ENCODE measurements around the gene OR13J1.

Gene OR13J1

GRCh38 chr9:35859990-35860339 is 10.2 kb downstream of the OR13J1 start:
- in situ Hi-C loops (cut with MboI; ENCODE audit: low sequenced_read_pairs), result no loop called here

GRCh38 chr9:35859310-35859989 is 10.8 kb downstream of the OR13J1 start:
- in situ Hi-C loops (cut with MboI; ENCODE audit: low sequenced_read_pairs), result no loop called here

DNA sequence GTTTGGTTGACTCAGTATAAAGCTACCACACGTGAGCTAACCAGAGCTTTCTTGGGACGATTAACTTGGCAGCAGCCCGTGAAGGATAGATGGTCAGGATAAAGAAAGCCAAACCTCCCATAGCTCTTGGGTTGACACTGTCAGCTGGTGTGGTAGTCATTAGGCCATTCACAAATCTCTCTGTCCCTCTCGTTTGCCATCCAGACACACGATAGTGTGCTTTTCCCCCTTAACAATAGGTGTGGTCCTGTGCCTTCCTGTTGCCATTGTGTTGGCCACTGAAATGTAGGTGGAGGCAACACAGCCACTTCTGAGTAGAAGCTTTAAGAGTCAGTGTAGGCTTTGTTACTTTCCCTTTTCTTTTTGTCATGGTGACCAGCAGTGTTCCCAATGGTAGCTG is 11.7 kb downstream of the OR13J1 start:
- in situ Hi-C loops (cut with MboI; ENCODE audit: low sequenced_read_pairs), result no loop called here

DNA sequence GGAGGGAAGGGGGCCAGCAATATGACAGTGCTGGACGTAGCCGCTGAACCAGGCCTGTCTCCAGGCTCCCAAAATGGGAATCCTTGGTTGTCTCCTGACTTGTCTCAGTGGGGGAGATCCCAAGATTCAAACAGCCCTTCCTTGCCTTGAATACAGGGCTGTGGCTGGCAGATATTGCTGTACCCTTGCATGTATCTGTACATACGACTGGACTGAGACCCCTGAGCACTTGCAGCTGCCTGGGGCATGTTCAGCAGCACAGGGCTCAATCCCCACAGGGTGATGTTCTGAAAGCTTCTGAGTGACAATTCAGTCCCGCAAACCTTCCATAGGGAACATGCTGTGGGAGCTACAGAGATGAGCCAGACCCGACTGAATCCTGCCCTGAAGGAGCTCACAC is 13.3 kb downstream of the OR13J1 start:
- in situ Hi-C loops (cut with MboI; ENCODE audit: low sequenced_read_pairs), result no loop called here

GRCh38 chr9:35856206-35856605 is 14.0 kb downstream of the OR13J1 start:
- in situ Hi-C loops (cut with MboI; ENCODE audit: low sequenced_read_pairs), result no loop called here

- in situ Hi-C loops (cut with MboI; ENCODE audit: low sequenced_read_pairs), result no loop called here
These were observed 16.0 kb downstream of the OR13J1 start for GRCh38 chr9:35854091-35854762.

GRCh38 chr9:35852876-35853865 is 17.0 kb downstream of the OR13J1 start:
- in situ Hi-C loops (cut with MboI; ENCODE audit: low sequenced_read_pairs), result no loop called here

DNA sequence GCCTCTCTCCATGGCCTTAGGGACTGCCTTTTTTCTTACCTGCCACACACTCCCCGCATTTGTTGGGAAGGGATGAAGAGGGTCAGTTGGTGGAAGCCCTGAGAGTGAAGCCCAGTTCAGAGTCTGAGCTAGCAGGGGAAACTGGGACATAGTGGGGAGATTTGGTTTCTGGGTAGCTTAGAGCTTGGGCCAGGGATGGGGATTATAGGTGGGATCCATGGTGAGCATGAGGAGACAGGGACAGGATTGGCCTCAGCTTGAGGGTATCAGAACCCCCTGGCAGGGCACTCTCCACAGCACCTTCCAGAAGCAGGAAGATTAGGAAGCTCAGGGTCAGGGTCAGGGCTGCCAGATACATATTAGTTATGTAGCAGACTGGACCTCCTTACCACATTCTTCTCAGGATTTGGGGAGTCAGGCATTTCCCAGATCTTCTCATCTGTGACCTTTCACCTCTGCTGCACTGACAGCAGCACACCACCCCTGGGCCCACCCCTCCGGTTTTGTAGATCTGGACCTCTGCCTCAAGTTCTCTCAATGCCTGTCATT is 17.9 kb downstream of the OR13J1 start:
- in situ Hi-C loops (cut with MboI; ENCODE audit: low sequenced_read_pairs), result no loop called here

GRCh38 chr9:35847792-35848572 is 22.2 kb downstream of the OR13J1 start:
- in situ Hi-C loops (cut with MboI; ENCODE audit: low sequenced_read_pairs), result no loop called here

DNA sequence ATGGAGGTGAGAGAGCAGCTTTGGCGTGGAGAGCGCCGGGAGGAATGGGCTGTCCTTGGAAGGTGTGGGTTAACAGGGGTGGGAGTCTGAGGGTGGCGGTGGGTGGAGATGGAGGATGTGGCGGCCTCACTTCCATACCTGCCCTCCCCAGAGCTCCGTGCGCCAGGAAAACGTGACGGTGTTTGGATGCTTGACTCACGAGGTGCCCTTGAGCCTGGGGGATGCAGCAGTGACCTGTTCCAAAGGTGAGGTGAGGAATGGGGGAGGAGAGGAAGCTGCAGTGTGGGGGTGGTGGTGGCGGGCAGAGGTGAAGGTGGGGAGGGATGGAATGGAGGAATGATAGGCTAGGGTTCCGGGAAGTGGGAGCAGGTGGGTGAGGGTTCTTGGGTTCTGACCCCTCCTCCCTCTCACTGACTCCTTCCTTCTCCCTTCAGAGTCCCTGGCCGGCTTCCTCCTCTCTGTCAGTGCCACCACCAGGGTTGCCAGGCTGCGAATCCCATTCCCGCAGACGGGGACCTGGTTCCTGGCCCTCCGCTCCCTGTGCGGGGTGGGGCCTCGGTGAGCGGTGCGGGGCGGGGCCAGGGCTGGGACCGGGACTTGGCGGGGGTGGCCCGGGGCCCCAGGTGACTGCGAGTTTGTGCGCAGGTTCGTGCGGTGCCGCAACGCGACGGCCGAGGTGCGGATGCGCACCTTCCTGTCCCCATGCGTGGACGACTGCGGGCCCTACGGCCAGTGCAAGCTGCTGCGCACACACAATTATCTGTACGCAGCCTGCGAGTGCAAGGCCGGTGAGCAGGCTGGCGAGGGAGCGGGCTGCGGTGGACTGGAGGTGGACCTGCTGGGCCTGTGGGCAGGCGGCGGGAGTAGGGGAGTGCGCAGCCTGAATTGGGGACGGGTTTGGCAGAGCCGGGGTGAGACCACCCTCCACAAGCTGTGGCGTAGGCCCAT is 24.1 kb downstream of the OR13J1 start:
- in situ Hi-C loops (cut with MboI; ENCODE audit: low sequenced_read_pairs), result no loop called here

GRCh38 chr9:35844628-35845270 is 25.5 kb downstream of the OR13J1 start:
- in situ Hi-C loops (cut with MboI; ENCODE audit: low sequenced_read_pairs), result no loop called here

DNA sequence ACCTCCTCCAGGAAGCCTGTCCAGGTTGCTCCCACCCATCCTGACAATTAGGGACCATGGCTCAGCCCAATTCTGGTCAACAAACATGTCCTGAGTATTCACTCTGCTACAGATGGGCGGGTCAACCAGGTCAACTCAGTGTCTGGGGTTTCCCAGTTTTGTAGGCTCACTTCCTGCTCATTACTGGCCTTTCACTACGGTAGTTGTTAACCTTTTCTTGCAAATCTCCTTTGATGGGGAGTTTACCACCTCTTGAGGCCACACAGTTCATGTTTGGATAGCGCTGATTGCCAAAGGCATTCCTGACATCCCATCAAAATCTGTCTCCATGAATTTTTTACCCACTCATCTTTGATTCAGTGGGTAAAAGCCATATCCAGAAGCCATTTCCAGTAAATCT is 27.4 kb downstream of the OR13J1 start:
- in situ Hi-C loops (cut with MboI; ENCODE audit: low sequenced_read_pairs), result no loop called here

DNA sequence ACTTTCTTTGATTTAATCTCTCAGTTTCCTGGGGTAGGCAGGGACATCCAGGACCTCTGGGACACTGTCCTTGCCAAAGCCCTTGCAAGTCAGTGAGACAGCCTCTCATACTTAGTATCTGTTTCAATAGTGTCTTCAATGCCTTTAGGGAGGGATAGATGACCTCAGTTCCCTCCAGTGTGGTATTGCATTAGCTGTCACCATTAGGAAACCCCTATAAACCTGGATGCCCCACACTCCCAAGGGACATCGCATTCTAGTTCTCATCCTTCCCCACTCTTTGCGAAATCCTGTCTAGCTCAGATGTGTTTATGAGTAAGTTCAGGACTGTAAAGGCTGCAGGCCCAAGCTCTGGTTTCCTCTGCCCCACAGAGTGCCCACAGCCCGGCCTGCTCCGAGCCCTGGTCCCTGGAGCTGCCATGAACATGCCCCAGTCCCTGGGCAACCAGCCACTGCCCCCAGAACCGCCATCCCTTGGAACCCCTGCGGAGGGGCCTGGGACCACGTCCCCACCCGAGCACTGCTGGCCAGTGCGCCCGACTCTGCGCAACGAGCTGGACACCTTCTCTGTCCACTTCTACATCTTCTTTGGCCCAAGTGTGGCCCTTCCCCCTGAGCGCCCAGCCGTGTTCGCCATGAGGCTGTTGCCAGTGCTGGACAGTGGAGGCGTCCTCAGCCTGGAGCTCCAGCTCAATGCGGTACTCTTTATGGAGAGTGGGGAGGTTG is 28.0 kb downstream of the OR13J1 start:
- in situ Hi-C loops (cut with MboI; ENCODE audit: low sequenced_read_pairs), result no loop called here

DNA sequence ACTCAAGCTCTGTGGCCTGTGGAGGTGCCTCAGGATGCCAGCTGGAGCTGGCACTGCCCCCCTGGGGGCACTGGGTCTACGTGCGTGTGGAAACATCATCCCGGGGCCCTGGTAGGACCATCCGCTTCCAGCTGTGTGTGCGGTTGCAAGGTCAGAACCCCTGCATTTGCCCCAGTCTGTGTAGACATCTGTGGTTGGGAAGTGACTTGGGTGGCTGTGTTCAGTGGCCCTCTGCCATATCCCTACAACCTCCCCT is 28.6 kb downstream of the OR13J1 start:
- in situ Hi-C loops (cut with MboI; ENCODE audit: low sequenced_read_pairs), result no loop called here

DNA sequence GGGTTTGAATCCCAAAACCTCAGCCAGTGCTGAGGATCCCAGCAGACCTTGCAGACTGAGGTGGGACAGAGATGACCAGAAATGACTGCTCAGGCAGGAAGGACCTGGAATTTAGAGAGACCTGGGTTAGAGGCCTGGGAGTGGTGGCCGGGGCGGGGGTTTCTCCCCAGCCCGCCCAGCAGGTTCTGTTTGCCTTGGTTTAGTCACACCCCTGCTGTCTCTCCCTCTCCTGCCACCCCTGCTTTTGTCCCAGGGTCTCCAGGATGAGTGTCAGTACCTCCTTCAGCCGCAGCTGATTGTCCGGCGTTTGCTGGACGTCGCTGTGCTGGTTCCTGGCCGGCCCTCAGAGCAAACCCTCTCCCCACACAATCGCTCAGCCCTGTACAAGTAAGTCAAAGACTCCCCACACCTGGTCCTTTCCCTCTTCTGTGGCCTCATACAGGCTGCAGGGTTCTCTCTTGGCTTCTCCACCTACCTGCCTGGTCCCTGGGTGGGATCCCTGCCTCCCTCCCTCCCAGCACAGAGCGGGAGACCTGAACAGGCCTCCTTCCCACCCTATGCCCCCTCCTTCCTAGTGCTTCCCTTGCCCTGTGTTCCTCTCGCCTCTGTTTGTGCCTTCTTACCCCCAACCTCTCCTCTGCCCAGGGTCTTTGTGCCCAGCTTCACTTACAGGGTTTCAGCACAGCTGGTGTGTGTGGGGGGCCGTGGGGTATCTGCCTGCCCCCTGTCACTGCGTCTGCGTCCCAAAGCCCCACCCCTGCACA is 29.1 kb downstream of the OR13J1 start:
- in situ Hi-C loops (cut with MboI; ENCODE audit: low sequenced_read_pairs), result no loop called here

- in situ Hi-C loops (cut with MboI; ENCODE audit: low sequenced_read_pairs), result no loop called here
These were observed 30.3 kb downstream of the OR13J1 start for GRCh38 chr9:35839926-35840325.

GRCh38 chr9:35836595-35836994 is 33.6 kb downstream of the OR13J1 start:
- in situ Hi-C loops (cut with MboI; ENCODE audit: low sequenced_read_pairs), result no loop called here

DNA sequence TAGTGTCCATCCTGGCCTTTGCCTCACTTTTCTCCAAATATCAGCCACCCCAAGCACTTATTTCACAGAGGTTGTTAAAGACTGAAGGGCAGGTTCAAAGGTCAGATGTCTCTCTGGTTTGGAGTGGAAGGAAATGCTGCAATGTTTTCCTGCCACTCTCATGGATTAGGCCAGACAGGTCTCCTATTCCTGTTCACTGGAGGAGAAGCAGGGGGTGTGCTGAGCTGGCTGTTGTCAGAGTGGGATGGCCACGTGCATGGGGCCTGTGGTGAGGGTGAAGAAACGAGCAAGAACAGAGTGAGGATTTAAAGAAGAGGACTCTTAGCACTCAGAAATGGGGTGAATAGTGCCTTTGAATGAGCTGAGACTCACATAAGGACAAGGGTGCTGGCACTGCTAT is 34.4 kb downstream of the OR13J1 start:
- in situ Hi-C loops (cut with MboI; ENCODE audit: low sequenced_read_pairs), result no loop called here
